A549 (cell line): ENCODE results near the gene ANKS1B. TPM values are rescaled to one million over a fixed set of nuclear protein-coding genes. Genes with fewer than 3 reads are reported as not detected.

Source experiments
- ATAC-seq, 2 experiments: fragments of 200-7000 bp in 1 of 2; fragments of >200 bp in 1 of 2; cut with Nextera tagmentation in 1 of 2; cut with Tn5 transposase in 1 of 2; 3 replicates each; pipeline versions ENCODE4 v1.8.0 to v1.9.1; 2018 to 2020; ENCODE audit warnings: mild to moderate bottlenecking in 1 of 2, moderate library complexity in 1 of 2
- CTCF ChIA-PET: fragments of 300-600 bp; sonication (Branson Sonifier 250); formaldehyde crosslinking; extraction: SDS; loops from one replicate; lab custom pipeline; 2021; ENCODE audit warnings: antibody characterized with exemption, inconsistent platforms; lab: Yijun Ruan, JAX
- POLR2A ChIA-PET: fragments of 350-600 bp; formaldehyde crosslinking; extraction: SDS; loops from one replicate; lab custom pipeline; 2021; ENCODE audit warnings: antibody characterized with exemption, inconsistent platforms; lab: Yijun Ruan, JAX
- DNase-seq, 2 experiments: peaks; one replicate each; pipeline versions ENCODE4 v3.0.0 to v3.0.0-alpha.2; 2011 to 2016; ENCODE audit warnings: low read depth in 1 of 2, low spot score in 1 of 2
- FAIRE-seq: peaks from 2 replicates; lab custom pipeline; 2011; peaks lifted over from hg19 to GRCh38; lab: Jason Lieb, UNC
- H3K27ac ChIP-seq, 2 experiments: fragments of >200 bp; sonication (Bioruptor Twin); formaldehyde crosslinking; 3 replicates each; pipeline ENCODE4 v1.5.1; 2016 to 2017
- H3K4me1 ChIP-seq: fragments of >200 bp; sonication (Bioruptor Twin); formaldehyde crosslinking; 3 replicates; pipeline ENCODE4 v1.6.1; 2016
- H3K4me2 ChIP-seq: fragments of >200 bp; sonication (Bioruptor Twin); formaldehyde crosslinking; 3 replicates; pipeline ENCODE4 v1.6.1; 2016
- H3K4me3 ChIP-seq: fragments of >200 bp; sonication (Bioruptor Twin); formaldehyde crosslinking; 3 replicates; pipeline ENCODE4 v1.5.1; 2016
- H3K9me3 ChIP-seq: fragments of >200 bp; sonication (Bioruptor Twin); formaldehyde crosslinking; 3 replicates; pipeline ENCODE4 v1.6.1; 2016
- CBX2 ChIP-seq: fragments of 200-600 bp; sonication (generic); IDR thresholded peaks from 2 replicates; pipeline ENCODE4 v1.6.1; 2016; ENCODE audit warnings: low read depth, mild to moderate bottlenecking, borderline replicate concordance
- CBX8 ChIP-seq: fragments of 200-600 bp; sonication (generic); IDR thresholded peaks from 2 replicates; pipeline ENCODE4 v1.6.1; 2016
- E2F6 ChIP-seq: IDR thresholded peaks from 2 replicates; pipeline ENCODE4 v1.6.1; 2012; ENCODE audit warnings: low read depth, borderline replicate concordance
- EHMT2 ChIP-seq: fragments of 200-600 bp; sonication (generic); IDR thresholded peaks from 2 replicates; pipeline ENCODE4 v1.6.1; 2016; ENCODE audit warnings: antibody characterized with exemption, low read depth, mild to moderate bottlenecking, moderate library complexity
- EP300 ChIP-seq, 2 experiments: fragments of >200 bp; sonication (Bioruptor Twin); formaldehyde crosslinking; IDR thresholded peaks; 2 replicates in 1 of 2; 3 replicates in 1 of 2; pipeline ENCODE4 v1.6.1; 2016 to 2017
- FOSL2 ChIP-seq, 2 experiments: fragments of 450-650 bp in 1 of 2; fragments of >200 bp in 1 of 2; sonication (Bioruptor Twin) in 1 of 2; formaldehyde crosslinking; IDR thresholded peaks; 2 replicates each; pipeline versions ENCODE4 v1.5.0 to v1.6.1; 2016 to 2020; ENCODE audit warnings: mild to moderate bottlenecking in 1 of 2, moderate library complexity in 1 of 2
- FOXS1 ChIP-seq: fragments of 250-450 bp; sonication (Bioruptor Pico); IDR thresholded peaks from 2 replicates; pipeline ENCODE4 v1.5.0; 2020; ENCODE audit warnings: mild to moderate bottlenecking, moderate library complexity
- GATA3 ChIP-seq: IDR thresholded peaks from 2 replicates; pipeline ENCODE4 v1.6.1; 2012; ENCODE audit warnings: borderline replicate concordance
- HEYL ChIP-seq: fragments of 250-450 bp; sonication (Bioruptor Pico); IDR thresholded peaks from 2 replicates; pipeline ENCODE4 v1.8.0; 2021; ENCODE audit warnings: mild to moderate bottlenecking, moderate library complexity
- JUN ChIP-seq, 2 experiments: fragments of >200 bp; sonication (Bioruptor Twin); formaldehyde crosslinking; IDR thresholded peaks; 2 replicates in 1 of 2; 3 replicates in 1 of 2; pipeline ENCODE4 v1.6.1; 2016 to 2017
- KDM1A ChIP-seq: fragments of 200-600 bp; sonication (generic); IDR thresholded peaks from 2 replicates; pipeline ENCODE4 v1.6.1; 2016; ENCODE audit warnings: low read depth, mild to moderate bottlenecking
- MAFK ChIP-seq: fragments of 450-650 bp; IDR thresholded peaks from 2 replicates; pipeline ENCODE4 v1.6.1; 2014; ENCODE audit not compliant: partially characterized antibody
- NFE2L2 ChIP-seq: fragments of 150-350 bp; conservative IDR thresholded peaks from 2 replicates; pipeline ENCODE4 v1.6.1; 2014; ENCODE audit warnings: low read length
- NPAS2 ChIP-seq: fragments of 250-450 bp; sonication (Bioruptor Pico); IDR thresholded peaks from 2 replicates; pipeline ENCODE4 v1.8.0; 2022; ENCODE audit warnings: mild to moderate bottlenecking, moderate library complexity, borderline replicate concordance
- PHF8 ChIP-seq: fragments of 200-600 bp; sonication (generic); IDR thresholded peaks from 2 replicates; pipeline ENCODE4 v1.6.1; 2016; ENCODE audit warnings: low read depth, mild to moderate bottlenecking, antibody characterized with exemption, moderate library complexity, borderline replicate concordance
- POLR2AphosphoS2 ChIP-seq: conservative IDR thresholded peaks from 2 replicates; pipeline ENCODE4 v1.6.1; 2012; ENCODE audit warnings: low read length, improper control_type of control experiment, inconsistent platforms
- RAD21 ChIP-seq, 2 experiments: fragments of >200 bp in 1 of 2; sonication (Bioruptor Twin) in 1 of 2; formaldehyde crosslinking in 1 of 2; IDR thresholded peaks in 1 of 2; conservative IDR thresholded peaks in 1 of 2; 2 replicates in 1 of 2; 3 replicates in 1 of 2; pipeline ENCODE4 v1.6.1; 2012 to 2018; ENCODE audit warnings: inconsistent platforms in 1 of 2
- RFX5 ChIP-seq: fragments of 450-650 bp; IDR thresholded peaks from 2 replicates; pipeline ENCODE4 v1.7.1; 2014; ENCODE audit warnings: antibody characterized with exemption, mild to moderate bottlenecking, moderate library complexity
- RNF2 ChIP-seq: fragments of 200-600 bp; sonication (generic); IDR thresholded peaks from 2 replicates; pipeline ENCODE4 v1.6.1; 2016; ENCODE audit warnings: low read depth, mild to moderate bottlenecking, antibody characterized with exemption, moderate library complexity, borderline replicate concordance
- SMC3 ChIP-seq: fragments of >200 bp; sonication (Bioruptor Twin); formaldehyde crosslinking; IDR thresholded peaks from 3 replicates; pipeline ENCODE4 v1.6.1; 2018; ENCODE audit warnings: inconsistent platforms
- SREBF2 ChIP-seq: fragments of 450-650 bp; IDR thresholded peaks from 2 replicates; pipeline ENCODE4 v1.6.1; 2014; ENCODE audit warnings: mild to moderate bottlenecking, moderate library complexity
- ZFP36 ChIP-seq: fragments of 450-650 bp; IDR thresholded peaks from 2 replicates; pipeline ENCODE4 v1.6.1; 2014; ENCODE audit warnings: borderline replicate concordance; ENCODE audit not compliant: partially characterized antibody
- ZNF302 ChIP-seq: fragments of 250-450 bp; sonication (Bioruptor Pico); IDR thresholded peaks from 2 replicates; pipeline ENCODE4 v1.9.0; 2021; ENCODE audit warnings: inconsistent platforms, mild to moderate bottlenecking, moderate library complexity
- WGBS: methylation state at CpG from one replicate; pipeline ENCODE4 v1.1.6; 2017; ENCODE audit errors: missing lambda C conversion rate; 5-methylcytosine and 5-hydroxymethylcytosine counted together
- polyA plus RNA-seq, 4 experiments: library from polyadenylated mRNA; depleted of rRNA in 3 of 4; stranded (reverse); fragments of >200 nt; fragmentation: RNase III in 1 of 4; extraction: RNeasy Plus Mini Kit Qiagen cat#74134 plus additional on column Dnase treatment in 1 of 4; gene quantifications; 2 replicates in 3 of 4; 3 replicates in 1 of 4; pipeline ENCODE4 v1.2.3, GENCODE V29; 2011 to 2017
- TF ChIP-seq, protein P1 (sequence below): fragments of 250-450 bp; sonication (Bioruptor Pico); IDR thresholded peaks from 2 replicates; pipeline ENCODE4 v1.5.0; 2021; ENCODE audit warnings: mild to moderate bottlenecking, moderate library complexity, borderline replicate concordance
- TF ChIP-seq, protein P2 (sequence below): IDR thresholded peaks from 2 replicates; pipeline ENCODE4 v1.6.1; 2012

Gene ANKS1B
- polyA plus RNA-seq, 2 of the 4 experiments (the other 2 are of a cell fraction): 1.5 to 2.2 TPM

- FAIRE-seq (no peak), DNase-seq (no peak), ATAC-seq (no peak)
- Histone ChIP-seq H3K27ac (no peak overlapping the region), H3K9me3 (no peaks in the 10 kb centered on the region), H3K4me1 (no peaks in the 10 kb centered on the region), H3K4me3 (no peak overlapping the region), H3K4me2 (no peak overlapping the region)
- ChIA-PET POLR2A (no interaction called here), CTCF (interaction anchor here (0.5 kb wide), 1 partner anchor 231 kb away, joined by 3 read pairs; no protein-coding TSS in a partner anchor)
- TF ChIP-seq HEYL (CRISPR knock-in tag) (no peak), JUN (IDR thresholded peaks at IDR 0.05) (no peak), E2F6 (no peak), FOSL2 (IDR thresholded peaks at IDR 0.05) (no peak), FOSL2 (CRISPR knock-in tag; IDR thresholded peaks at IDR 0.05) (no peak), KDM1A (no peak), EHMT2 (no peak), RAD21 (conservative IDR thresholded peaks at IDR 0.05 in 1 of 2, IDR thresholded peaks at IDR 0.05 in 1 of 2) (no peak), RFX5 (no peak), NPAS2 (CRISPR knock-in tag) (no peak), CBX2 (no peak), SMC3 (no peak), GATA3 (no peak), MAFK (no peak), NFE2L2 (no peak), PHF8 (no peak), POLR2AphosphoS2 (no peak), RNF2 (no peak), ZFP36 (no peak)
- TF ChIP-seq, protein P1, sequence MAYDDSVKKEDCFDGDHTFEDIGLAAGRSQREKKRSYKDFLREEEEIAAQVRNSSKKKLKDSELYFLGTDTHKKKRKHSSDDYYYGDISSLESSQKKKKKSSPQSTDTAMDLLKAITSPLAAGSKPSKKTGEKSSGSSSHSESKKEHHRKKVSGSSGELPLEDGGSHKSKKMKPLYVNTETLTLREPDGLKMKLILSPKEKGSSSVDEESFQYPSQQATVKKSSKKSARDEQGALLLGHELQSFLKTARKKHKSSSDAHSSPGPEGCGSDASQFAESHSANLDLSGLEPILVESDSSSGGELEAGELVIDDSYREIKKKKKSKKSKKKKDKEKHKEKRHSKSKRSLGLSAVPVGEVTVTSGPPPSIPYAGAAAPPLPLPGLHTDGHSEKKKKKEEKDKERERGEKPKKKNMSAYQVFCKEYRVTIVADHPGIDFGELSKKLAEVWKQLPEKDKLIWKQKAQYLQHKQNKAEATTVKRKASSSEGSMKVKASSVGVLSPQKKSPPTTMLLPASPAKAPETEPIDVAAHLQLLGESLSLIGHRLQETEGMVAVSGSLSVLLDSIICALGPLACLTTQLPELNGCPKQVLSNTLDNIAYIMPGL (CRISPR knock-in tag): no peak
- TF ChIP-seq, protein P2, sequence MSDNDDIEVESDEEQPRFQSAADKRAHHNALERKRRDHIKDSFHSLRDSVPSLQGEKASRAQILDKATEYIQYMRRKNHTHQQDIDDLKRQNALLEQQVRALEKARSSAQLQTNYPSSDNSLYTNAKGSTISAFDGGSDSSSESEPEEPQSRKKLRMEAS: no peak
- 46% methylated on average over 1 of the region's 1 CpG for WGBS
These were observed 917.5 kb downstream of the ANKS1B start for GRCh38 chr12:99067171-99067785.

DNA sequence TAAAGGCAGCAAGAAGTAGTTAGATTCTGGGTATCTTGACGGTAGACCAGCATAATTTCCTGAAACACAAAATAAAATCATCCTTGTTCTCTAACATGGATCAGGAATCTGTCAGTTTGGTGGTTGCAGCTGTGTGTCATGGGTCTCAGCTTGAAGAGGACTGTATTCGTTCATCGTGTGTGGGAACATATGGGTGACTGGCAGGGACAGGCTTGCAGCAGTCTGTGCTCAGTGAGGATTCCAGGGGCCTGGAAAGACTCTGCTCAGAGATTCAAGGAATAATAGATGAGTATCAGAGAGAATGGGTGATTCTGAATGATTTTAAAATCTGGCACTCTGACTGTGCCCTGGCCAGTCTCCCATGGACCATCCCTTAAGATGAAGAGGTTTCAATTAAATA, 918.0 kb downstream of the ANKS1B start:
- ATAC-seq: no peak
- H3K27ac ChIP-seq: no peak overlapping the region
- no peaks in the 10 kb centered on the region for H3K9me3 ChIP-seq
- FAIRE-seq: no peak
- no peak for DNase-seq
- no peak overlapping the region for H3K4me3 ChIP-seq
- H3K4me2 ChIP-seq: no peak overlapping the region
- TF ChIP-seq, protein P2: no peak
- no peak for TF ChIP-seq FOXS1 (CRISPR knock-in tag)
- no peak for TF ChIP-seq EP300 (IDR thresholded peaks at IDR 0.05)
- TF ChIP-seq SREBF2: no peak
- no peak for TF ChIP-seq CBX8
- no peak for TF ChIP-seq ZNF302 (CRISPR knock-in tag)
- TF ChIP-seq, all 56 proteins: peak for 0
- ChIA-PET POLR2A (no interaction called here), CTCF (no interaction called here)
- no peaks in the 10 kb centered on the region for H3K4me1 ChIP-seq
- WGBS: 21% methylated on average over 3 of the region's 3 CpGs
